Liver (tissue), 9 donors: ENCODE measurements around the gene JAKMIP3. TPM values are rescaled to one million over a fixed set of nuclear protein-coding genes. Genes with fewer than 3 reads are reported as not detected.

Source experiments
- DNase-seq: peaks from one replicate; pipeline ENCODE4 v3.0.0-alpha.2; 2017; ENCODE audit warnings: low spot score
- H3K27ac ChIP-seq, 2 donors: one replicate each; pipeline ENCODE4 v1.7.0; 2013; ENCODE audit warnings: inconsistent platforms in 2 of 2, low read length in 2 of 2, control low read depth in 1 of 2, low read depth in 1 of 2, mild to moderate bottlenecking in 1 of 2
- H3K27me3 ChIP-seq, 4 donors: one replicate each; pipeline versions ENCODE4 v1.6.1 to v1.7.0; 2013; ENCODE audit warnings: low read length in 3 of 4, inconsistent platforms in 1 of 4, mild to moderate bottlenecking in 1 of 4, moderate library complexity in 1 of 4; ENCODE audit not compliant: control insufficient read depth in 4 of 4, insufficient read depth in 4 of 4
- H3K36me3 ChIP-seq, 4 donors: one replicate each; pipeline versions ENCODE4 v1.6.1 to v1.7.0; 2013; ENCODE audit warnings: low read length in 3 of 4, mild to moderate bottlenecking in 3 of 4, low read depth in 1 of 4, moderate library complexity in 1 of 4; ENCODE audit not compliant: control insufficient read depth in 4 of 4, insufficient read depth in 3 of 4
- H3K4me1 ChIP-seq, 4 donors: one replicate each; pipeline versions ENCODE4 v1.6.1 to v1.7.0; 2013; ENCODE audit warnings: low read length in 3 of 4, mild to moderate bottlenecking in 3 of 4, moderate library complexity in 1 of 4; ENCODE audit not compliant: control insufficient read depth in 4 of 4, insufficient read depth in 4 of 4
- H3K4me3 ChIP-seq, 3 donors: one replicate each; pipeline versions ENCODE4 v1.6.1 to v1.7.0; 2013; ENCODE audit warnings: low read length in 3 of 3, control low read depth in 1 of 3, low read depth in 1 of 3, mild to moderate bottlenecking in 1 of 3
- H3K9ac ChIP-seq, 2 donors: one replicate each; pipeline ENCODE4 v1.7.0; 2013; ENCODE audit warnings: low read length in 2 of 2, mild to moderate bottlenecking in 2 of 2, moderate library complexity in 2 of 2, control low read depth in 1 of 2, low read depth in 1 of 2
- H3K9me3 ChIP-seq, 4 donors: one replicate each; pipeline versions ENCODE4 v1.6.1 to v1.7.0; 2013; ENCODE audit warnings: low read length in 3 of 4; ENCODE audit not compliant: control insufficient read depth in 4 of 4
- CTCF ChIP-seq: fragments of 150-350 bp; IDR thresholded peaks from 2 replicates; pipeline ENCODE4 v1.5.1; 2017; ENCODE audit warnings: improper control_type of control experiment, low read depth, low read length; ENCODE audit not compliant: missing input control
- FOXA1 ChIP-seq: IDR thresholded peaks from 2 replicates; pipeline ENCODE4 v1.6.1; 2016; ENCODE audit warnings: antibody characterized with exemption
- FOXA2 ChIP-seq: IDR thresholded peaks from 2 replicates; pipeline ENCODE4 v1.6.1; 2016; ENCODE audit warnings: antibody characterized with exemption
- GABPA ChIP-seq, 2 donors: IDR thresholded peaks in 1 of 2; conservative IDR thresholded peaks in 1 of 2; 2 replicates each; pipeline ENCODE4 v1.6.1; 2016; ENCODE audit warnings: antibody characterized with exemption in 2 of 2, mild to moderate bottlenecking in 1 of 2, moderate library complexity in 1 of 2
- HNF4A ChIP-seq, 2 donors: conservative IDR thresholded peaks; 2 replicates each; pipeline ENCODE4 v1.6.1; 2016; ENCODE audit warnings: antibody characterized with exemption in 2 of 2, mild to moderate bottlenecking in 2 of 2
- HNF4G ChIP-seq: IDR thresholded peaks from 2 replicates; pipeline ENCODE4 v1.6.1; 2016; ENCODE audit warnings: antibody characterized with exemption
- JUND ChIP-seq, 2 donors: IDR thresholded peaks; 2 replicates each; pipeline ENCODE4 v1.6.1; 2016; ENCODE audit warnings: antibody characterized with exemption in 2 of 2
- RAD21 ChIP-seq, 2 donors: IDR thresholded peaks; 2 replicates each; pipeline ENCODE4 v1.6.1; 2016; ENCODE audit warnings: antibody characterized with exemption in 2 of 2, mild to moderate bottlenecking in 2 of 2
- REST ChIP-seq: IDR thresholded peaks from 2 replicates; pipeline ENCODE4 v1.6.1; 2016; ENCODE audit warnings: antibody characterized with exemption, mild to moderate bottlenecking
- SP1 ChIP-seq: IDR thresholded peaks from 2 replicates; pipeline ENCODE4 v1.6.1; 2018; ENCODE audit warnings: antibody characterized with exemption, mild to moderate bottlenecking
- YY1 ChIP-seq: IDR thresholded peaks from 2 replicates; pipeline ENCODE4 v1.6.1; 2016; ENCODE audit warnings: antibody characterized with exemption, mild to moderate bottlenecking
- ZBTB33 ChIP-seq: IDR thresholded peaks from 2 replicates; pipeline ENCODE4 v1.6.1; 2016; ENCODE audit warnings: antibody characterized with exemption
- WGBS: extraction: QIAGEN DNeasy Blood & Tissue Kit; methylation state at CpG from one replicate; pipeline ENCODE4 v1.1.7; 2013; 5-methylcytosine and 5-hydroxymethylcytosine counted together
- polyA plus RNA-seq, 2 donors: library from polyadenylated mRNA; stranded (reverse) in 1 of 2; unstranded in 1 of 2; fragments of 200-250 nt in 1 of 2; fragments of >200 nt in 1 of 2; fragmentation: Nextera tagmentation in 1 of 2; extraction: Ambion mirVana in 1 of 2; gene quantifications; one replicate each; pipeline versions ENCODE4 v1.2.1 to v1.2.3, GENCODE V29; 2013 to 2015
- total RNA-seq, 2 donors: library from RNA; depleted of rRNA; stranded (reverse); fragments of >200 nt; gene quantifications; one replicate each; pipeline ENCODE4 v1.2.3, GENCODE V29; 2014
- donor health status: healthy.
- donor health status: healthy.
- donor health status: healthy.
- donor health status: healthy.
- donor health status: healthy.

The JAKMIP3 gene
- total and polyA plus RNA-seq, 4 donors, result 0.08 to 0.17 (median 0.09) TPM; not detected in 1

GRCh38 chr10:132095403-132096113 lies 29.8 kb downstream of the JAKMIP3 start:
- no peak overlapping the region for H3K9ac ChIP-seq
- H3K4me1 ChIP-seq, result no peaks in the 10 kb centered on the region
- H3K4me3 ChIP-seq, result no peak overlapping the region
- no peak overlapping the region for H3K27ac ChIP-seq
- H3K27me3 ChIP-seq, result no peaks in the 10 kb centered on the region
- DNase-seq, result no peak
- no peak for TF ChIP-seq YY1
- TF ChIP-seq FOXA1, result no peak
- TF ChIP-seq RAD21 (IDR thresholded peaks at IDR 0.05), result no peak
- no peak for TF ChIP-seq SP1
- no peak for TF ChIP-seq CTCF
- no peak for TF ChIP-seq GABPA (IDR thresholded peaks at IDR 0.05 in 1 of 2, conservative IDR thresholded peaks at IDR 0.05 in 1 of 2)
- no peak for TF ChIP-seq HNF4A (conservative IDR thresholded peaks at IDR 0.05)
- TF ChIP-seq REST, result no peak
- no peaks in the 10 kb centered on the region for H3K36me3 ChIP-seq
- no peaks in the 10 kb centered on the region for H3K9me3 ChIP-seq
- 89% methylated on average over 12 of the region's 12 CpGs for WGBS

- Histone ChIP-seq H3K9me3 (no peaks in the 10 kb centered on the region), H3K27me3 (no peaks in the 10 kb centered on the region), H3K4me3 (no peak overlapping the region), H3K4me1 (no peaks in the 10 kb centered on the region), H3K36me3 (no peaks in the 10 kb centered on the region), H3K9ac (no peak overlapping the region), H3K27ac (no peak overlapping the region)
- WGBS, result 59% methylated on average over 6 of the region's 6 CpGs
- no peak for DNase-seq
- TF ChIP-seq YY1, result no peak
- no peak for TF ChIP-seq JUND (IDR thresholded peaks at IDR 0.05)
- no peak for TF ChIP-seq ZBTB33
- TF ChIP-seq HNF4A (conservative IDR thresholded peaks at IDR 0.05), result no peak
- no peak for TF ChIP-seq GABPA (IDR thresholded peaks at IDR 0.05 in 1 of 2, conservative IDR thresholded peaks at IDR 0.05 in 1 of 2)
- TF ChIP-seq RAD21 (IDR thresholded peaks at IDR 0.05), result no peak
- no peak for TF ChIP-seq FOXA2
- TF ChIP-seq HNF4G, result no peak
Observed at GRCh38 chr10:132096223-132096622, 30.5 kb downstream of the JAKMIP3 start.
